HPDE6-E6E7 (cell line): Measurements from ENCODE around the gene BLM.
"Not testable (repeated sequence)": the region's sequence is repeated elsewhere in the genome, so short reads cannot be mapped to it uniquely, and the experiment has no call there.

Source experiments
- DNase-seq: peaks from one replicate; pipeline ENCODE4 v3.0.0; 2011; ENCODE audit warnings: missing footprints; ENCODE audit errors: extremely low spot score

BLM gene

DNA sequence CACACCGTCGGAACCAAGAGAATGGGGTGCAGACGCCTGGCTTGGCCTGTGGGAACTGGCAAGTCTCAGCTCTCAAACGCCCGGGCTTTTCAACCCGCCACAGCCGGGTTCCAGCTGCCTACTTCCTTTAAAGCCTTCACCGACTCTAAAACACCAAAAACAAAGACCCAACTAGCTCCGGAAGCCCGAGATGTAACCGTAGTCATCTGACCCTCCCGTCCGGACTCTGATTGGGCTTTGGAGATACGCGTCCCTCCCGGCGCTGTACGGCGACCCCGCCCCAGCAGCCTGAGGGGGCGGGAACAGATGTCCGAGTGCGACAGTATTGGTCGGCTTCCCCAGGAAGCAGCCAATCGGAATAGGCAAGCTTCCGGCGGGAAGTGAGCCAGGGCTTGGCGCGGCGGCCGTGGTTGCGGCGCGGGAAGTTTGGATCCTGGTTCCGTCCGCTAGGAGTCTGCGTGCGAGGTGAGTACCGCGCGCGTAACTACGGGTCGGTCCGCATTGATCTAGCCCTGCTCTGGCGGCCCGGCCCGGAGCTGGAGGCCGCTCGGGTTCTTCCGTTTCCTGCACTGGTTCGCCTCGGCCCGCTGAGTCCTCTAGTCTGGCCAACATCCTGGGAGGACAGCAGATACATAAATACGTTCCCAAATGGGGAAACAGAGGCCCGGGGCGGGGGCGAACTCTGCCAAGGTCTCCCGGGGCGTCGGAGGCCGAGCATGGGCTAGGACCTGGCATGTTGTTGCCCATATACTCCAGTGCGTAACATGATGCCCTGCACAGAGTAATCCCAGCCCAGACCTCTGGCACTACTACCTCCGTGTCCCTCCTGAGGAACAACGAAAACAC lies at the start of gene BLM:
BLM (plus strand) TSS at position 371 of the 846 bp plus-strand sequence. CDS start 30,047 bp downstream, outside the sequence.
- peak; percentile 99 for DNase-seq

GRCh38 chr15:90667755-90668345 lies 49.3 kb upstream of the BLM start:
- DNase-seq, result not testable (repeated sequence)

DNA sequence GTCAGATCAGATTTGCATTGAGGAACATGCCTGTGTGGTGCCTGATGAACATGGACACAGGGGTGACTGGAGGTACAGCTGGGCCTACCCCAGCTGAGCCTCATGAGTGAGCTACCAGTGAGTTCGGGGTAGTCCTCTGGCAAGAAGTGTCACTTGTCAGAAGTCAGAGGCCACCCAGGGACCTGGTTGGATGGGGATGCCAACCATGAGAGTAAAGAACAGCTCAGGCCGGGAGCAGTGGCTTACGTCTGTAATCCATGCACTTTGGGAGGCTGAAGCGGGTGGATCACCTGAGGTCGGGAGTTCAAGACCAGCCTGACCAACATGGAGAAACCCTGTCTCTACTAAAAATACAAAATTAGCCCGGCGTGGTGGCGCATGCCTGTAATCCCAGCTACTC lies 46.5 kb upstream of the BLM start:
- not testable (repeated sequence) for DNase-seq

- DNase-seq, result no peak
Observed at GRCh38 chr15:90671216-90671615, 45.9 kb upstream of the BLM start.

DNA sequence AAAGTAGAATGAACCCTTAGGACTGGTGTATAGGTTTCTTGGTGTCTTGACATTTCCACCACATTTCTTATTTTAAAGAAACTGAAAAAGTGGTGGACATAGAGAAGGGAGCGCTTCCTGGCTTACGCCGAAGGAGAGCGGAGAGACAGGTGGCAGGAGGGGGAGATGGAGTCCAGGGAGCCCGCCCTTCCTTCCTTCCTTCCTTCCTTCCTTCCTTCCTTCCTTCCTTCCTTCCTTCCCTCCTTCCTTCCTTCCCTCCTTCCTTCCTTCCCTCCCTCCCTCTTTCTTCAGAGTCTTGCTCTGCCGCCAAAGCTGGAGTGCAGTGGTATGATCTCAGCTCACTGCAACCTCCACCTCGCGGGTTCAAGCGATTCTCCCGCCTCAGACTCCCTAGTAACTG lies 43.8 kb upstream of the BLM start:
- DNase-seq, result not testable (repeated sequence)

GRCh38 chr15:90674476-90674875 lies 42.7 kb upstream of the BLM start:
- DNase-seq, result no peak

GRCh38 chr15:90675464-90675863 lies 41.7 kb upstream of the BLM start:
- DNase-seq, result no peak

DNA sequence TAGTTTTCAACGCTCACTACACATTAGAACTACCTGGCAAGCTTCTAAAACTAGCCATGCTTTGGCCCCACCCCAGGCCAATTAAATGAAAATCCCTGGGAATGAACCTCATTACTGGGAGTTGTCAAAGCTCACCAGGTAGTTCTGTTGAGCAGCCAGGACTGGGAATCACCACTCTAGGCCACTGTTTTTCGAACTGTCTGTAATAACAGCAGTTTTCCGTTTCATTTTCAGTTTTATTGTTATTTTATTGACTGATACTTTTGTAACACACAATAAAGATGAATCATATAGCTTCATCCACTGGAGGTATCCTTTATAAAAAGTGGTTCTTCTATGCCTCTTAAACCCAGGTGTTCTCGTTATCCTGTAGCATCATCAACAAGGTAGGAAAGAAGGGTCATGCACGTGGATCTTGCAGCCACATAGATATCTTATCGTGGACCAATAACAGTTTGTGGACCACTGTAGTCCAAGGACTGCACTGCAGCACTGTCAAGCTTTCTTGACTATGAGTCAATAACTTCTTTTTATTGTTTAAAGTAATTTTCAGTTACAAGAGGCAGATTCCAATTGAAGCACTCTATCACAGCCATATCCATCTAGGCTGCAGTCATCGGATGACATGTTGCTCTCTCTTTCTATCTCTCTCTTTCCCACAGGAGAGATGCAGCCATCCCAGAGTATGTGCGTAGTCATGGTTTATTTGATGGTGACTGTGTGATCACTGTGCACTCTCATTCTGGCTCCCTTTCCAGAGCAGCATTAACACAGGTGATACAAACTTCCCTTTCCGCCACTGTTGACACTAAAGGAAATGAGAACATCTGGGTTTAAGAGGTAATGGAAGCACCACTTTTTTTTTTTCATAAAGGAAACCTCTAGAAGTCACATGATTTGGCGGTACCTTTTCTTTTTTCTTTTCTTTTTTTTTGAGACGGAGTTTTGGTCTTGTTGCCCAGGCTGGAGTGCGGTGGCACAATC lies 39.0 kb upstream of the BLM start:
- no peak for DNase-seq

GRCh38 chr15:90679959-90680358 lies 37.2 kb upstream of the BLM start:
- DNase-seq, result no peak

- peak; percentile 39 for DNase-seq
Observed at GRCh38 chr15:90680371-90680935, 36.7 kb upstream of the BLM start.

- DNase-seq, result no peak
Observed at GRCh38 chr15:90681056-90681455, 36.1 kb upstream of the BLM start.

GRCh38 chr15:90681480-90681879 lies 35.7 kb upstream of the BLM start:
- DNase-seq, result no peak

DNA sequence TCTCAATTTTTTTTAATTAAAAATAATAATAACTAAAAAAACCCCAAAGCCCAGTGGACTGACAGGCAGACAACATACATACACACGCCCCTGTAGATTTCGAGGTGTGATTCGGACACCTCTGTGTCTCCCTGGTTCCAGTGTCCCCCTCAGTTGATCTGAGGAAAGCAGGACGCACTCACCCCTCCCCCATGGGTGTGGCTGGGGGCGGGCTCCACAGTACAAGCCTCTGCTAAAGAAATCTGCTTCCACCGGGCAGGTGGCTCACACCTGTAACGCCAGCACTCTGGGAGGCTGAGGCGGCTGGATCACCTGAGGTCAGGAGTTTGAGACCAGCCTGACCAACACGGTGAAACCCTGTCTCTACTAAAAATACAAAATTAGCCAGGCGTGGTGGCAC lies 33.8 kb upstream of the BLM start:
- DNase-seq, result no peak

- no peak for DNase-seq
Observed at GRCh38 chr15:90683876-90684275, 33.3 kb upstream of the BLM start.

- no peak for DNase-seq
Observed at GRCh38 chr15:90684281-90684680, 32.9 kb upstream of the BLM start.

- no peak for DNase-seq
Observed at GRCh38 chr15:90685591-90686434, 31.3 kb upstream of the BLM start.

- DNase-seq, result no peak
Observed at GRCh38 chr15:90686435-90687218, 30.5 kb upstream of the BLM start.

- DNase-seq, result not testable (repeated sequence)
Observed at GRCh38 chr15:90689326-90689961, 27.7 kb upstream of the BLM start.

GRCh38 chr15:90690585-90690984 lies 26.6 kb upstream of the BLM start:
- no peak for DNase-seq
